ENCODE measurements around the gene VOPP1.

Gene VOPP1

DNA sequence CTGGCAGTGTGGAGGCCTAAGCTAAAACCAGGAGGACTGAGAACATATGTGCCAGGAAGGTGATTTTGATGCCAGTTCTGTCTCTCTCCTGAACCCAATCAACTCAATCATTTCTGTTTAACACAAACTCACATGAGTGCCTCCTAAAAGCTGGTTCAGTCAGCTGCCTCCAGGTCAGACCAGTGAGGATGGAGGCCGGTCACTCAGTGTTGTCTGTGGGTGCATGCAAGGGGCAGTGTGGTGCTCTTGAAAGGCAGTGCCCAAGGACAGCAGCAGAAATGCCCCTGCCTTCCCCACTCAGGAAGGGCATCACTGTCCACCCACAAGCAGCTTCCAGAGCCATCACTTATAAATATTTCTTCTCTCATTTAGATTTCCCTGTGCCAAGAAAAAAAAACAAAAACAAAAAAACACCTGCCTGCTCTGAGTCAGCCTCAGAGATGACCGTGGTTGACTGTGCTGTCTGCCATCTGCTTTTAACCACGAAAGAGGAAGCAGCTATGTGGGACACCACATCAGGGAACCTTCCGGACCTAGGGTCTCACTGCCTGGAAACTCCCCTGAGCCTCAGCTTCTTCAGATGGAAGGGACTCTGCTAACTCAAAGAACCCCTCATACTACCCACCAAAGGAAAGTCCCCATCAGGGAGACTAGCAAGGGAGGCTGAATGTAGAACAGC, 39.1 kb downstream of the VOPP1 start:
- H4K20me1 ChIP-seq (ENCODE audit: control insufficient read depth, insufficient read depth, low read depth, low read length), result 0 out of 2 replicates have a peak, but pooled peaks cover 4% of the 10 kb centered on the region
- peaks cover 83% of the 10 kb centered on the region for H3K79me2 ChIP-seq (ENCODE audit: control insufficient read depth, low read length)
- no peaks in the 10 kb centered on the region for H3K9me3 ChIP-seq (ENCODE audit: control insufficient read depth, insufficient read depth, low read length)
- H3K27ac ChIP-seq (ENCODE audit: low read depth, low read length), result peak overlapping the region; percentile 99
- peaks cover 24% of the 10 kb centered on the region for H3F3A ChIP-seq (ENCODE audit: control insufficient read depth, insufficient read depth)
- TF ChIP-seq, protein P1, sequence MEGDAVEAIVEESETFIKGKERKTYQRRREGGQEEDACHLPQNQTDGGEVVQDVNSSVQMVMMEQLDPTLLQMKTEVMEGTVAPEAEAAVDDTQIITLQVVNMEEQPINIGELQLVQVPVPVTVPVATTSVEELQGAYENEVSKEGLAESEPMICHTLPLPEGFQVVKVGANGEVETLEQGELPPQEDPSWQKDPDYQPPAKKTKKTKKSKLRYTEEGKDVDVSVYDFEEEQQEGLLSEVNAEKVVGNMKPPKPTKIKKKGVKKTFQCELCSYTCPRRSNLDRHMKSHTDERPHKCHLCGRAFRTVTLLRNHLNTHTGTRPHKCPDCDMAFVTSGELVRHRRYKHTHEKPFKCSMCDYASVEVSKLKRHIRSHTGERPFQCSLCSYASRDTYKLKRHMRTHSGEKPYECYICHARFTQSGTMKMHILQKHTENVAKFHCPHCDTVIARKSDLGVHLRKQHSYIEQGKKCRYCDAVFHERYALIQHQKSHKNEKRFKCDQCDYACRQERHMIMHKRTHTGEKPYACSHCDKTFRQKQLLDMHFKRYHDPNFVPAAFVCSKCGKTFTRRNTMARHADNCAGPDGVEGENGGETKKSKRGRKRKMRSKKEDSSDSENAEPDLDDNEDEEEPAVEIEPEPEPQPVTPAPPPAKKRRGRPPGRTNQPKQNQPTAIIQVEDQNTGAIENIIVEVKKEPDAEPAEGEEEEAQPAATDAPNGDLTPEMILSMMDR (IDR thresholded peaks at IDR 0.05; ENCODE audit: low read depth, low read length, poor library complexity, severe bottlenecking), result no peak
- TF ChIP-seq EZH2phosphoT487 (IDR thresholded peaks at IDR 0.05; ENCODE audit: borderline replicate concordance, low read length), result no peak
- no peaks in the 10 kb centered on the region for H3K9me2 ChIP-seq (replicated peaks; ENCODE audit: control insufficient read depth, low read length)
- H3K4me3 ChIP-seq (ENCODE audit: low read length), result peak overlapping the region; percentile 73
- no peaks in the 10 kb centered on the region for H3K27me3 ChIP-seq (ENCODE audit: control insufficient read depth, low read length)
- peaks cover 91% of the 10 kb centered on the region for H3K4me1 ChIP-seq (ENCODE audit: control insufficient read depth, low read length)
- peak overlapping the region; percentile 99 for H3K4me2 ChIP-seq (ENCODE audit: low read length)
- peaks cover 18% of the 10 kb centered on the region for H3K36me3 ChIP-seq (ENCODE audit: control insufficient read depth, low read length)

DNA sequence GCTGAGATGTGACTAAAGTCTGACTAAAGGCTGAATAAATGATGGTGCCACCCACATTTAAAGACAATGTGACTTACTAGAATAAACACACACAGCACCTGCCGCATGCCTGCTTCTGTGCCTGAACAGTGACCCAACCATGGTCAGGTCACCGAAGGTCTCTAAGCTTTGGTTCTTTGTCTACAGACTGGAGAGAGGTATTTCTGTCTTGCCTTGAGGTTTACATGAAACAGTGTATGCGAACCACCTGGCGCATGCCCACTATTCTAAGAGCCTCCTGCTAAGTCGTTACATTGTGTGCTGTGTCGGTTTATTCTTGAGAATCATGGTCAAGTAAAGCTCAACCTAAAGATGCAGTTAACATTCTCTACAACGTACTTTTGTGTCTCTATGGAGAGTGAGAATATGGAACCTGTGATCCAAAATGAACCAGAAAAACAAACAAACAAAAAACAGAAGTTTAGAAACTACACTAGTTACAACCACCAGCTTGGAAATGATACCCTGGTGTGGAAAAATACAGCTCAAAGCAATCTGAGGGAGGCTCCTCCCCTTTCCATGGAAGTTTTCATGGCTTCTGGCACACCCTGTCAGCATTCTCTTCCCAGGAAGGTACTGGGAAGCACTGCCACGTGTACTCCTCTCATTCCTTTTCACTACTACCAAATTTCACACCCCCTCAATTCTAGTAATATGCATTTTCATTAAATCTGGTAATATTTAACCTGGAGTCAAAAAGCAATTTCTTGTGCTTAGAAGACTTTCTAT, 40.0 kb downstream of the VOPP1 start:
- peak overlapping the region; percentile 99 for H3K27ac ChIP-seq (ENCODE audit: low read depth, low read length)
- H3F3A ChIP-seq (ENCODE audit: control insufficient read depth, insufficient read depth), result peaks cover 23% of the 10 kb centered on the region
- no peaks in the 10 kb centered on the region for H3K9me2 ChIP-seq (replicated peaks; ENCODE audit: control insufficient read depth, low read length)
- H3K9me3 ChIP-seq (ENCODE audit: control insufficient read depth, insufficient read depth, low read length), result no peaks in the 10 kb centered on the region
- peaks cover 83% of the 10 kb centered on the region for H3K79me2 ChIP-seq (ENCODE audit: control insufficient read depth, low read length)
- H3K27me3 ChIP-seq (ENCODE audit: control insufficient read depth, low read length), result no peaks in the 10 kb centered on the region
- H3K4me3 ChIP-seq (ENCODE audit: low read length), result peak overlapping the region; percentile 73
- H3K4me2 ChIP-seq (ENCODE audit: low read length), result peak overlapping the region; percentile 99
- TF ChIP-seq, protein P1 (IDR thresholded peaks at IDR 0.05; ENCODE audit: low read depth, low read length, poor library complexity, severe bottlenecking), result no peak
- TF ChIP-seq EZH2phosphoT487 (IDR thresholded peaks at IDR 0.05; ENCODE audit: borderline replicate concordance, low read length), result no peak
- H3K4me1 ChIP-seq (ENCODE audit: control insufficient read depth, low read length), result peaks cover 91% of the 10 kb centered on the region
- 0 out of 2 replicates have a peak, but pooled peaks cover 4% of the 10 kb centered on the region for H4K20me1 ChIP-seq (ENCODE audit: control insufficient read depth, insufficient read depth, low read depth, low read length)
- peaks cover 18% of the 10 kb centered on the region for H3K36me3 ChIP-seq (ENCODE audit: control insufficient read depth, low read length)

DNA sequence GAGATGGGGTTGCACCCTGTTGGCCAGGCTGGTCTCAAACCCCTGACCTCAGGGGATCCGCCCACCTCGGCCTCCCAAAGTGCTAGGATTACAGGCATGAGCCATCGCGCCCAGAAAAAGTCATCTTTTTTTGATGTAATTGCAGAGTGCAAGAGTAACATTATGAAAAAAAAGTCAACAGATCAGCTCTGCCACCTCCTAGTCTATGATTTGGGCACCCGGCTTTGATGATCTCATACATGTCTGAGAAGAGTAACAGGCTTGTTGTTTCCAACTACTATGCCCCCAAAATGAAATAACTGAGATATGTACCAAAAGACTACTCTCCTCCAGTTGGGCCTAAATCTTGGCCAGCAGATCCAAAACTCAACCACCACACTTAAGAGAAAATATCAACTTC, 40.8 kb downstream of the VOPP1 start:
- H4K20me1 ChIP-seq (ENCODE audit: control insufficient read depth, insufficient read depth, low read depth, low read length), result peaks cover 8% of the 10 kb centered on the region; the same call in 1 of the 2 replicates
- H3K79me2 ChIP-seq (ENCODE audit: control insufficient read depth, low read length), result peaks cover 83% of the 10 kb centered on the region
- H3K36me3 ChIP-seq (ENCODE audit: control insufficient read depth, low read length), result peaks cover 18% of the 10 kb centered on the region
- H3K4me2 ChIP-seq (ENCODE audit: low read length), result peak overlapping the region; percentile 99
- peaks cover 23% of the 10 kb centered on the region for H3F3A ChIP-seq (ENCODE audit: control insufficient read depth, insufficient read depth)
- no peak overlapping the region; the same call in 1 of the 2 replicates for H3K4me3 ChIP-seq (ENCODE audit: low read length)
- no peaks in the 10 kb centered on the region for H3K9me3 ChIP-seq (ENCODE audit: control insufficient read depth, insufficient read depth, low read length)
- H3K27me3 ChIP-seq (ENCODE audit: control insufficient read depth, low read length), result no peaks in the 10 kb centered on the region
- H3K27ac ChIP-seq (ENCODE audit: low read depth, low read length), result no peak overlapping the region
- no peaks in the 10 kb centered on the region for H3K9me2 ChIP-seq (replicated peaks; ENCODE audit: control insufficient read depth, low read length)
- TF ChIP-seq, protein P1 (IDR thresholded peaks at IDR 0.05; ENCODE audit: low read depth, low read length, poor library complexity, severe bottlenecking), result no peak
- no peak for TF ChIP-seq EZH2phosphoT487 (IDR thresholded peaks at IDR 0.05; ENCODE audit: borderline replicate concordance, low read length)
- H3K4me1 ChIP-seq (ENCODE audit: control insufficient read depth, low read length), result peaks cover 91% of the 10 kb centered on the region

Measured in DOHH2 (cell line).